ENCODE results near the gene HS3ST4.
"Not testable (repeated sequence)": the region's sequence is repeated elsewhere in the genome, so short reads cannot be mapped to it uniquely, and the experiment has no call there.

Gene HS3ST4

GRCh38 chr16:26026709-26027450 is 335.1 kb downstream of the HS3ST4 start:
- in situ Hi-C loops (cut with HindIII; ENCODE audit: low pct_ligation_motif_present, low pct_unique_long_range_greater_than_20kb, low sequenced_read_pairs): no loop called here
- DNase-seq: no peak

GRCh38 chr16:26031286-26031685 is 339.5 kb downstream of the HS3ST4 start:
- in situ Hi-C loops (cut with HindIII; ENCODE audit: low pct_ligation_motif_present, low pct_unique_long_range_greater_than_20kb, low sequenced_read_pairs): no loop called here
- DNase-seq: no peak

- in situ Hi-C loops (cut with HindIII; ENCODE audit: low pct_ligation_motif_present, low pct_unique_long_range_greater_than_20kb, low sequenced_read_pairs): not testable (repeated sequence)
Observed at GRCh38 chr16:26032661-26033060, 340.9 kb downstream of the HS3ST4 start.

GRCh38 chr16:26041952-26042668 is 350.4 kb downstream of the HS3ST4 start:
- in situ Hi-C loops (cut with HindIII; ENCODE audit: low pct_ligation_motif_present, low pct_unique_long_range_greater_than_20kb, low sequenced_read_pairs): no loop called here
- no peak for DNase-seq

More at GRCh38 chr16:26032661-26033060, 340.9 kb downstream of the HS3ST4 start:
- not testable (repeated sequence) for DNase-seq

GRCh38 chr16:26050472-26050871 is 358.7 kb downstream of the HS3ST4 start:
- in situ Hi-C loops (cut with HindIII; ENCODE audit: low pct_ligation_motif_present, low pct_unique_long_range_greater_than_20kb, low sequenced_read_pairs): no loop called here
- DNase-seq: no peak

- in situ Hi-C loops (cut with HindIII; ENCODE audit: low pct_ligation_motif_present, low pct_unique_long_range_greater_than_20kb, low sequenced_read_pairs): no loop called here
- no peak for DNase-seq
Observed at GRCh38 chr16:26051063-26051462, 359.3 kb downstream of the HS3ST4 start.

GRCh38 chr16:26053889-26054288 is 362.1 kb downstream of the HS3ST4 start:
- no peak for DNase-seq
- in situ Hi-C loops (cut with HindIII; ENCODE audit: low pct_ligation_motif_present, low pct_unique_long_range_greater_than_20kb, low sequenced_read_pairs): no loop called here

- no peak for DNase-seq
- in situ Hi-C loops (cut with HindIII; ENCODE audit: low pct_ligation_motif_present, low pct_unique_long_range_greater_than_20kb, low sequenced_read_pairs): no loop called here
Observed at GRCh38 chr16:26058326-26058725, 366.6 kb downstream of the HS3ST4 start.

- no peak for DNase-seq
- in situ Hi-C loops (cut with HindIII; ENCODE audit: low pct_ligation_motif_present, low pct_unique_long_range_greater_than_20kb, low sequenced_read_pairs): no loop called here
Observed at GRCh38 chr16:26070302-26071100, 378.7 kb downstream of the HS3ST4 start.

- in situ Hi-C loops (cut with HindIII; ENCODE audit: low pct_ligation_motif_present, low pct_unique_long_range_greater_than_20kb, low sequenced_read_pairs): no loop called here
- no peak for DNase-seq
Observed at GRCh38 chr16:26071101-26071866, 379.5 kb downstream of the HS3ST4 start.

- DNase-seq: no peak
Observed at GRCh38 chr16:26078716-26079355, 387.1 kb downstream of the HS3ST4 start.

GRCh38 chr16:26087091-26087490 is 395.3 kb downstream of the HS3ST4 start:
- in situ Hi-C loops (cut with HindIII; ENCODE audit: low pct_ligation_motif_present, low pct_unique_long_range_greater_than_20kb, low sequenced_read_pairs): no loop called here
- DNase-seq: no peak

More at GRCh38 chr16:26078716-26079355, 387.1 kb downstream of the HS3ST4 start:
- in situ Hi-C loops (cut with HindIII; ENCODE audit: low pct_ligation_motif_present, low pct_unique_long_range_greater_than_20kb, low sequenced_read_pairs): no loop called here

- no peak for DNase-seq
- in situ Hi-C loops (cut with HindIII; ENCODE audit: low pct_ligation_motif_present, low pct_unique_long_range_greater_than_20kb, low sequenced_read_pairs): no loop called here
Observed at GRCh38 chr16:26091511-26091910, 399.8 kb downstream of the HS3ST4 start.

GRCh38 chr16:26098206-26098605 is 406.4 kb downstream of the HS3ST4 start:
- DNase-seq; in situ Hi-C loops (cut with HindIII; ENCODE audit: low pct_ligation_motif_present, low pct_unique_long_range_greater_than_20kb, low sequenced_read_pairs): not testable (repeated sequence)

GRCh38 chr16:26102369-26102768 is 410.6 kb downstream of the HS3ST4 start:
- DNase-seq: no peak
- in situ Hi-C loops (cut with HindIII; ENCODE audit: low pct_ligation_motif_present, low pct_unique_long_range_greater_than_20kb, low sequenced_read_pairs): no loop called here

GRCh38 chr16:26108836-26109505 is 417.2 kb downstream of the HS3ST4 start:
- in situ Hi-C loops (cut with HindIII; ENCODE audit: low pct_ligation_motif_present, low pct_unique_long_range_greater_than_20kb, low sequenced_read_pairs): no loop called here
- no peak for DNase-seq

GRCh38 chr16:26111900-26112299 is 420.1 kb downstream of the HS3ST4 start:
- DNase-seq: peak; percentile 16
- in situ Hi-C loops (cut with HindIII; ENCODE audit: low pct_ligation_motif_present, low pct_unique_long_range_greater_than_20kb, low sequenced_read_pairs): no loop called here

Measured in ACHN (cell line).